NB4 (cell line): ENCODE results near the gene C1QTNF8.
A peak's percentile ranks its signal among the peaks of the same experiment; 100 is the strongest.

Source experiments
- DNase-seq: peaks from one replicate; pipeline ENCODE4 v3.0.0; 2010; ENCODE audit warnings: low read depth
- H3K4me3 ChIP-seq: one replicate; pipeline ENCODE4 v1.5.1; 2011; ENCODE audit warnings: mild to moderate bottlenecking, low read depth, low read length, moderate library complexity
- CTCF ChIP-seq: IDR thresholded peaks from one replicate; pipeline ENCODE4 v1.5.1; 2012; ENCODE audit warnings: low read depth, low read length
- MAX ChIP-seq: IDR thresholded peaks from 2 replicates; pipeline ENCODE4 v1.6.1; 2011; ENCODE audit warnings: low read depth, low read length
- MYC ChIP-seq: IDR thresholded peaks from 2 replicates; pipeline ENCODE4 v1.6.1; 2011; ENCODE audit warnings: low read depth, low read length
- POLR2A ChIP-seq: IDR thresholded peaks from 2 replicates; pipeline ENCODE4 v1.6.1; 2011; ENCODE audit warnings: mild to moderate bottlenecking; ENCODE audit not compliant: insufficient read length; ENCODE audit errors: extremely low read depth

C1QTNF8 gene

GRCh38 chr16:1060416-1061340 lies 35.4 kb downstream of the C1QTNF8 start:
- no peak for DNase-seq
- TF ChIP-seq MAX (no peak), MYC (no peak), POLR2A (no peak), CTCF (no peak)
- H3K4me3 ChIP-seq = no peak overlapping the region

- no peak for DNase-seq
- TF ChIP-seq CTCF (no peak), POLR2A (no peak), MYC (no peak), MAX (no peak)
- no peak overlapping the region for H3K4me3 ChIP-seq
Observed at GRCh38 chr16:1059310-1059709, 36.7 kb downstream of the C1QTNF8 start.

- DNase-seq = no peak
- no peak for TF ChIP-seq CTCF
- TF ChIP-seq MAX = no peak
- no peak for TF ChIP-seq POLR2A
- TF ChIP-seq MYC = no peak
- no peak overlapping the region for H3K4me3 ChIP-seq
Observed at GRCh38 chr16:1058216-1058615, 37.8 kb downstream of the C1QTNF8 start.

GRCh38 chr16:1057252-1057932 lies 38.7 kb downstream of the C1QTNF8 start:
- TF ChIP-seq POLR2A = no peak
- peak; percentile 33 for TF ChIP-seq CTCF

GRCh38 chr16:1056196-1056595 lies 39.8 kb downstream of the C1QTNF8 start:
- TF ChIP-seq MYC = no peak
- TF ChIP-seq MAX = no peak
- no peak for TF ChIP-seq POLR2A
- TF ChIP-seq CTCF = no peak
- no peak for DNase-seq
- no peak overlapping the region for H3K4me3 ChIP-seq

More at GRCh38 chr16:1057252-1057932, 38.7 kb downstream of the C1QTNF8 start:
- no peak overlapping the region for H3K4me3 ChIP-seq
- no peak for DNase-seq
